H1 (cell line): ENCODE measurements around the gene NHLRC2. TPM values are rescaled to one million over a fixed set of nuclear protein-coding genes. Genes with fewer than 3 reads are reported as not detected.
A peak's percentile ranks its signal among the peaks of the same experiment; 100 is the strongest.

ENCODE experiments used
- CTCF ChIA-PET: fragments of 300-600 bp; sonication (Branson Sonifier 250); formaldehyde crosslinking; loops from one replicate; lab custom pipeline; 2021; ENCODE audit not compliant: partially characterized antibody; lab: Charles Lee
- POLR2A ChIA-PET: fragments of 300-600 bp; sonication (Branson Sonifier 250); formaldehyde crosslinking; loops from one replicate; lab custom pipeline; 2021; ENCODE audit warnings: inconsistent platforms; ENCODE audit not compliant: partially characterized antibody; lab: Charles Lee
- DNase-seq, 2 experiments: peaks; one replicate each; pipeline versions ENCODE4 v3.0.0 to v3.0.0-alpha.2; 2010 to 2022; ENCODE audit warnings: low spot score in 2 of 2, low read depth in 1 of 2, mixed read lengths in 1 of 2
- FAIRE-seq: peaks from 2 replicates; lab custom pipeline; 2011; peaks lifted over from hg19 to GRCh38; lab: Jason Lieb, UNC
- H2AFZ ChIP-seq: 2 replicates; pipeline ENCODE4 v1.8.1; 2012; ENCODE audit warnings: low read length, inconsistent platforms
- H2AK5ac ChIP-seq: 2 replicates; pipeline ENCODE4 v1.6.1; 2013; ENCODE audit warnings: low read depth, low read length
- H2BK120ac ChIP-seq: replicated peaks from 2 replicates; pipeline ENCODE3; 2013; ENCODE audit warnings: low read depth, low read length, inconsistent platforms
- H2BK12ac ChIP-seq: 2 replicates; pipeline ENCODE4 v1.6.1; 2013; ENCODE audit warnings: low read depth, low read length
- H2BK15ac ChIP-seq: 2 replicates; pipeline ENCODE4 v1.6.1; 2013; ENCODE audit warnings: low read length
- H2BK20ac ChIP-seq: 2 replicates; pipeline ENCODE4 v1.6.1; 2013; ENCODE audit warnings: low read length
- H2BK5ac ChIP-seq: 2 replicates; pipeline ENCODE4 v1.6.1; 2013; ENCODE audit warnings: low read depth, low read length
- H3K14ac ChIP-seq: 2 replicates; pipeline ENCODE4 v1.6.1; 2013; ENCODE audit warnings: inconsistent platforms; ENCODE audit not compliant: insufficient read length
- H3K18ac ChIP-seq: 2 replicates; pipeline ENCODE4 v1.6.1; 2013; ENCODE audit warnings: low read length; ENCODE audit errors: extremely low read depth
- H3K23ac ChIP-seq: 2 replicates; pipeline ENCODE4 v1.6.1; 2013; ENCODE audit warnings: inconsistent platforms; ENCODE audit not compliant: insufficient read length
- H3K23me2 ChIP-seq: 2 replicates; pipeline ENCODE4 v1.6.1; 2013; ENCODE audit warnings: low read depth, low read length
- H3K27ac ChIP-seq: 2 replicates; pipeline ENCODE4 v1.6.1; 2011; ENCODE audit warnings: low read depth, low read length, inconsistent platforms
- H3K27me3 ChIP-seq, 4 experiments: replicated peaks in 1 of 4; 1 replicate in 1 of 4; 2 replicates in 3 of 4; pipeline versions ENCODE4 v1.6.1 to v1.8.1; 2011 to 2013; ENCODE audit warnings: low read length in 3 of 4, mild to moderate bottlenecking in 3 of 4, inconsistent platforms in 2 of 4, mixed read lengths in 2 of 4, moderate library complexity in 1 of 4; ENCODE audit not compliant: control insufficient read depth in 3 of 4, insufficient read depth in 3 of 4; ENCODE audit errors: extremely low read depth in 1 of 4
- H3K36me3 ChIP-seq, 4 experiments: 2 replicates each; pipeline versions ENCODE4 v1.6.1 to v1.8.1; 2011 to 2013; ENCODE audit warnings: mild to moderate bottlenecking in 4 of 4, low read length in 3 of 4, moderate library complexity in 2 of 4, control low read depth in 1 of 4, inconsistent platforms in 1 of 4; ENCODE audit not compliant: insufficient read depth in 4 of 4, control insufficient read depth in 2 of 4
- H3K4ac ChIP-seq: replicated peaks from 2 replicates; pipeline ENCODE3; 2013; ENCODE audit warnings: low read length, low read depth, mixed read lengths, inconsistent platforms; ENCODE audit not compliant: insufficient read length
- H3K4me1 ChIP-seq, 4 experiments: replicated peaks in 1 of 4; 1 replicate in 1 of 4; 2 replicates in 3 of 4; pipeline versions ENCODE4 v1.6.1 to v1.8.1; 2011 to 2013; ENCODE audit warnings: low read length in 3 of 4, inconsistent platforms in 2 of 4, mixed read lengths in 1 of 4; ENCODE audit not compliant: insufficient read depth in 4 of 4, control insufficient read depth in 3 of 4
- H3K4me2 ChIP-seq, 2 experiments: 2 replicates each; pipeline versions ENCODE4 v1.6.1 to v1.8.1; 2011 to 2013; ENCODE audit warnings: low read depth in 2 of 2, low read length in 2 of 2, control low read depth in 1 of 2, inconsistent platforms in 1 of 2, mild to moderate bottlenecking in 1 of 2; ENCODE audit not compliant: insufficient read depth in 1 of 2
- H3K4me3 ChIP-seq, 4 experiments: fragments of 200-600, 300-600 bp in 1 of 4; sonication (generic), shearing (Covaris generic), sonication (Bioruptor Twin) in 1 of 4; 2 replicates each; pipeline versions ENCODE4 v1.5.1 to v1.8.1; 2011 to 2016; ENCODE audit warnings: low read length in 4 of 4, low read depth in 3 of 4, control low read depth in 2 of 4, inconsistent platforms in 2 of 4, mild to moderate bottlenecking in 2 of 4, mixed read lengths in 1 of 4, moderate library complexity in 1 of 4; ENCODE audit not compliant: insufficient read depth in 2 of 4; ENCODE audit errors: extremely low read depth in 1 of 4
- H3K56ac ChIP-seq: replicated peaks from 2 replicates; pipeline ENCODE3; 2013; ENCODE audit warnings: low read depth, mild to moderate bottlenecking, mixed read lengths, low read length, inconsistent platforms; ENCODE audit not compliant: insufficient read length
- H3K79me1 ChIP-seq: 2 replicates; pipeline ENCODE4 v1.6.1; 2013; ENCODE audit warnings: low read depth, low read length, control low read depth
- H3K79me2 ChIP-seq, 2 experiments: 2 replicates each; pipeline versions ENCODE4 v1.6.1 to v1.8.1; 2012 to 2013; ENCODE audit warnings: low read length in 2 of 2, mild to moderate bottlenecking in 2 of 2, inconsistent platforms in 1 of 2; ENCODE audit not compliant: insufficient read depth in 2 of 2, control insufficient read depth in 1 of 2
- H3K9ac ChIP-seq, 4 experiments: replicated peaks in 1 of 4; 1 replicate in 1 of 4; 2 replicates in 3 of 4; pipeline versions ENCODE4 v1.6.1 to v1.8.1; 2011 to 2013; ENCODE audit warnings: low read depth in 3 of 4, low read length in 3 of 4, control low read depth in 2 of 4, mild to moderate bottlenecking in 2 of 4, moderate library complexity in 2 of 4, inconsistent platforms in 1 of 4; ENCODE audit errors: extremely low read depth in 1 of 4
- H3K9me3 ChIP-seq, 2 experiments: 2 replicates each; pipeline versions ENCODE4 v1.6.1 to v1.8.1; 2012 to 2013; ENCODE audit warnings: mild to moderate bottlenecking in 2 of 2, moderate library complexity in 2 of 2, control low read depth in 1 of 2, inconsistent platforms in 1 of 2, low read depth in 1 of 2, low read length in 1 of 2, mixed read lengths in 1 of 2; ENCODE audit not compliant: insufficient read depth in 2 of 2
- H4K20me1 ChIP-seq, 2 experiments: replicated peaks in 1 of 2; 2 replicates each; pipeline versions ENCODE3 to v1.8.1; 2011 to 2013; ENCODE audit warnings: inconsistent platforms in 2 of 2, low read length in 2 of 2, mild to moderate bottlenecking in 1 of 2; ENCODE audit not compliant: insufficient read depth in 2 of 2, control insufficient read depth in 1 of 2
- H4K5ac ChIP-seq: 2 replicates; pipeline ENCODE4 v1.6.1; 2013; ENCODE audit warnings: low read length, low read depth, mixed read lengths, inconsistent platforms; ENCODE audit not compliant: insufficient read length
- H4K8ac ChIP-seq: 2 replicates; pipeline ENCODE4 v1.8.0; 2013; ENCODE audit warnings: mild to moderate bottlenecking, moderate library complexity, low read length, inconsistent platforms; ENCODE audit not compliant: insufficient read depth; ENCODE audit errors: extremely low read depth
- H4K91ac ChIP-seq: replicated peaks from 2 replicates; pipeline ENCODE3; 2013; ENCODE audit warnings: low read length, mixed read lengths, inconsistent platforms; ENCODE audit not compliant: insufficient read length
- KDM1A ChIP-seq: fragments of 200-600, 300-600 bp; sonication (generic); IDR thresholded peaks from 2 replicates; pipeline ENCODE4 v1.7.1; 2016; ENCODE audit warnings: mild to moderate bottlenecking, low read length, borderline replicate concordance
- RAD21 ChIP-seq, 2 experiments: IDR thresholded peaks in 1 of 2; conservative IDR thresholded peaks in 1 of 2; 2 replicates each; pipeline ENCODE4 v1.6.1; 2011; ENCODE audit warnings: low read depth in 2 of 2, low read length in 2 of 2, improper control_type of control experiment in 1 of 2, inconsistent platforms in 1 of 2, mild to moderate bottlenecking in 1 of 2, moderate library complexity in 1 of 2
- RXRA ChIP-seq: IDR thresholded peaks from 2 replicates; pipeline ENCODE4 v1.6.1; 2011; ENCODE audit warnings: low read depth, mild to moderate bottlenecking, low read length, moderate library complexity; ENCODE audit not compliant: insufficient read depth
- SP4 ChIP-seq: IDR thresholded peaks from 2 replicates; pipeline ENCODE4 v1.6.1; 2012; ENCODE audit warnings: low read length, inconsistent platforms
- TBP ChIP-seq: IDR thresholded peaks from 2 replicates; pipeline ENCODE4 v1.6.1; 2011; ENCODE audit warnings: low read depth, low read length, improper control_type of control experiment
- WGBS, 2 experiments: shearing (Covaris generic) in 1 of 2; methylation state at CpG; one replicate each; pipeline versions ENCODE4 v1.1.6 to v1.1.7; 2013 to 2015; ENCODE audit warnings: low lambda C conversion rate in 2 of 2, mixed read lengths in 2 of 2, inconsistent platforms in 1 of 2, low coverage in 1 of 2, missing lambda C conversion rate in 1 of 2; ENCODE audit not compliant: insufficient replicate concordance in 2 of 2, insufficient coverage in 1 of 2, insufficient read length in 1 of 2; ENCODE audit errors: extremely low coverage in 1 of 2, missing lambda C conversion rate in 1 of 2; 5-methylcytosine and 5-hydroxymethylcytosine counted together
- polyA plus RNA-seq, 7 experiments: library from polyadenylated mRNA; depleted of rRNA in 3 of 7; stranded (reverse) in 5 of 7; unstranded in 2 of 7; fragments of >200 nt in 5 of 7; fragments of 200-250 nt in 2 of 7; gene quantifications; 1 replicate in 5 of 7; 2 replicates in 1 of 7; 4 replicates in 1 of 7; pipeline versions ENCODE4 v1.2.1 to v1.2.3, GENCODE V29; 2011 to 2013; ENCODE audit warnings: missing spikeins in 2 of 7, mixed read lengths in 2 of 7
- total RNA-seq: library from RNA; stranded (reverse); fragmentation: NEBNext Ultra II Directional; extraction: Animal tissue kit (Norgen Biotek cat#: 25700); gene quantifications from 2 replicates; pipeline ENCODE4 v1.2.1, GENCODE V29; 2021
- TF ChIP-seq, protein P1 (sequence below), 3 experiments: IDR thresholded peaks; 1 replicate in 2 of 3; 2 replicates in 1 of 3; pipeline versions ENCODE4 v1.5.1 to v1.6.1; 2011; ENCODE audit warnings: low read length in 3 of 3, mild to moderate bottlenecking in 3 of 3, inconsistent platforms in 2 of 3, low read depth in 1 of 3, moderate library complexity in 1 of 3; ENCODE audit not compliant: insufficient read depth in 1 of 3; ENCODE audit errors: control extremely low read depth in 1 of 3

NHLRC2 gene
- total and polyA plus RNA-seq, 2 of the 8 experiments (the other 6 are each of a cell fraction or from before 2014, with no cell fraction given), result 4.9 to 25.6 TPM

DNA sequence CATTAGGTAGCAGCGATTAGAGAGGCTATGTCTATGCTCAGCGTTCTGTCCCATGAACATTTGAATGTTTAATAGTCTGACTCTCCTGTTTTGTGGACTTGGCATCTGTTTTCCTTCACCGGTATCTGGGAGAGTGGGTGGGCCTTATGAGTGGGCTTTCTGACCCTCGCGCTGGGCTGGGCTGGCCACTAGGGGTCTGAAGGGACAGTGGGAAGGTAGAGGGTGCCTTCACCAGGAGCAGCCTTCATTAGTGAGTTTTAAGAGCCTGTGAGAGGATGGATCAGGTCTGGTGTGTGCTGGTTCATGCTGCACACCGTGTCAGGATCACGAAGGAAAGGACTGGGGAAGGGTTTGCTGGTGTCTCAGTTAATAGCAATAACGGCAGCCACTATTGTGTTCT, 34.0 kb upstream of the NHLRC2 start:
- no peak overlapping the region for H4K5ac ChIP-seq
- 0 out of 2 replicates have a peak overlapping the region, but pooled peaks have one; percentile 13 for H2BK12ac ChIP-seq
- peak overlapping the region; percentile 56; the same call in 1 of the 2 replicates for H3K18ac ChIP-seq
- H3K23ac ChIP-seq, result no peak overlapping the region
- CTCF ChIA-PET, result interaction anchor here (0.9 to 1.5 kb wide), 2 partner anchors 19 to 25 kb away, joined by 4 read pairs; no protein-coding TSS in a partner anchor
- H2BK120ac ChIP-seq, result no peak overlapping the region
- no peak overlapping the region for H3K56ac ChIP-seq
- no peak overlapping the region for H2AFZ ChIP-seq
- no peaks in the 10 kb centered on the region for H3K27me3 ChIP-seq
- H3K79me1 ChIP-seq, result no peaks in the 10 kb centered on the region
- no peaks in the 10 kb centered on the region for H3K23me2 ChIP-seq
- H4K91ac ChIP-seq, result no peak overlapping the region
- no peak overlapping the region for H2AK5ac ChIP-seq
- DNase-seq, result peak in 1 of 2 experiments; percentile 74
- H2BK15ac ChIP-seq, result no peak overlapping the region
- TF ChIP-seq KDM1A, result no peak
- TF ChIP-seq, protein P1, sequence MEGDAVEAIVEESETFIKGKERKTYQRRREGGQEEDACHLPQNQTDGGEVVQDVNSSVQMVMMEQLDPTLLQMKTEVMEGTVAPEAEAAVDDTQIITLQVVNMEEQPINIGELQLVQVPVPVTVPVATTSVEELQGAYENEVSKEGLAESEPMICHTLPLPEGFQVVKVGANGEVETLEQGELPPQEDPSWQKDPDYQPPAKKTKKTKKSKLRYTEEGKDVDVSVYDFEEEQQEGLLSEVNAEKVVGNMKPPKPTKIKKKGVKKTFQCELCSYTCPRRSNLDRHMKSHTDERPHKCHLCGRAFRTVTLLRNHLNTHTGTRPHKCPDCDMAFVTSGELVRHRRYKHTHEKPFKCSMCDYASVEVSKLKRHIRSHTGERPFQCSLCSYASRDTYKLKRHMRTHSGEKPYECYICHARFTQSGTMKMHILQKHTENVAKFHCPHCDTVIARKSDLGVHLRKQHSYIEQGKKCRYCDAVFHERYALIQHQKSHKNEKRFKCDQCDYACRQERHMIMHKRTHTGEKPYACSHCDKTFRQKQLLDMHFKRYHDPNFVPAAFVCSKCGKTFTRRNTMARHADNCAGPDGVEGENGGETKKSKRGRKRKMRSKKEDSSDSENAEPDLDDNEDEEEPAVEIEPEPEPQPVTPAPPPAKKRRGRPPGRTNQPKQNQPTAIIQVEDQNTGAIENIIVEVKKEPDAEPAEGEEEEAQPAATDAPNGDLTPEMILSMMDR (IDR thresholded peaks at IDR 0.05; ENCODE audit: control extremely low read depth in 1 of 3, insufficient read depth in 1 of 3, low read depth in 1 of 3, low read length in 3 of 3), result peak; percentile 46 to 70 (median 69)
- peak; percentile 26 to 41; a peak in 2 of 4 replicates for TF ChIP-seq RAD21 (IDR thresholded peaks at IDR 0.05 in 1 of 2, conservative IDR thresholded peaks at IDR 0.05 in 1 of 2; ENCODE audit: low read depth in 2 of 2, low read length in 2 of 2)
- no peak for TF ChIP-seq TBP
- TF ChIP-seq SP4, result no peak
- TF ChIP-seq RXRA, result no peak
- WGBS, 2 experiments, result 68% methylated on average over 8 of the region's 8 CpGs; no CpG with 5 or more reads in 1 of the 2 experiments
- 0 out of 2 replicates have a peak overlapping the region, but pooled peaks have one; percentile 2 for H3K27ac ChIP-seq
- no peak overlapping the region; the same call in 1 of the 2 replicates for H2BK5ac ChIP-seq
- no peak overlapping the region for H4K8ac ChIP-seq
- no peak overlapping the region for H3K14ac ChIP-seq
- H3K4me1 ChIP-seq, result peaks cover 0 to 10% (median 2%) of the 10 kb centered on the region in 4 experiments; a peak in 5 of 7 replicates
- H3K9me3 ChIP-seq, result no peaks in the 10 kb centered on the region
- no peak overlapping the region; a peak in 1 of 4 replicates for H3K4me2 ChIP-seq
- H2BK20ac ChIP-seq, result no peak overlapping the region
- no peaks in the 10 kb centered on the region for H3K36me3 ChIP-seq
- no peak for FAIRE-seq
- no peak overlapping the region for H3K4me3 ChIP-seq
- no peaks in the 10 kb centered on the region for H4K20me1 ChIP-seq
- no peaks in the 10 kb centered on the region for H3K79me2 ChIP-seq
- POLR2A ChIA-PET, result no interaction called here
- no peak overlapping the region for H3K4ac ChIP-seq
- H3K9ac ChIP-seq, result no peak overlapping the region
